Measurements from ENCODE around the gene GKN2. TPM values are rescaled to one million over a fixed set of nuclear protein-coding genes. Genes with fewer than 3 reads are reported as not detected.

Gene GKN2
- total RNA-seq, 1 experiment from 2014 or later = not detected

GRCh38 chr2:68918497-68918896 is 34.2 kb downstream of the GKN2 start:
- H3K36me3 ChIP-seq (ENCODE audit: control insufficient read depth in 1 of 2, insufficient read depth in 2 of 2, low read length in 2 of 2) = no peaks in the 10 kb centered on the region
- no peak for TF ChIP-seq EGR1 (IDR thresholded peaks at IDR 0.05; ENCODE audit: low read depth)
- TF ChIP-seq, protein P1, sequence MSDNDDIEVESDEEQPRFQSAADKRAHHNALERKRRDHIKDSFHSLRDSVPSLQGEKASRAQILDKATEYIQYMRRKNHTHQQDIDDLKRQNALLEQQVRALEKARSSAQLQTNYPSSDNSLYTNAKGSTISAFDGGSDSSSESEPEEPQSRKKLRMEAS (IDR thresholded peaks at IDR 0.05) = no peak
- TF ChIP-seq ZNF274 (IDR thresholded peaks at IDR 0.05; ENCODE audit: low read depth, low read length) = no peak
- TF ChIP-seq JUND (IDR thresholded peaks at IDR 0.05) = no peak
- TF ChIP-seq EZH2phosphoT487 (IDR thresholded peaks at IDR 0.05; ENCODE audit: borderline replicate concordance) = no peak
- no peak for TF ChIP-seq ZBTB33 (IDR thresholded peaks at IDR 0.05; ENCODE audit: extremely low read depth, insufficient replicate concordance, low read length)
- TF ChIP-seq POLR2AphosphoS5 (IDR thresholded peaks at IDR 0.05; ENCODE audit: low read depth, low read length) = no peak
- TF ChIP-seq YY1 (IDR thresholded peaks at IDR 0.05; ENCODE audit: extremely low read depth, insufficient replicate concordance, low read depth, low read length) = no peak
- TF ChIP-seq SIN3A (IDR thresholded peaks at IDR 0.05; ENCODE audit: low read depth) = no peak
- TF ChIP-seq POLR2A (IDR thresholded peaks at IDR 0.05; ENCODE audit: borderline replicate concordance, extremely low read depth, insufficient read depth, insufficient read length) = no peak
- TF ChIP-seq SRF (IDR thresholded peaks at IDR 0.05; ENCODE audit: low read depth) = no peak
- no peaks in the 10 kb centered on the region for H4K20me1 ChIP-seq (ENCODE audit: insufficient read depth)
- H3K4me1 ChIP-seq (ENCODE audit: control insufficient read depth in 1 of 2, insufficient read depth in 2 of 2, low read length in 2 of 2) = no peaks in the 10 kb centered on the region
- H3K4me2 ChIP-seq (ENCODE audit: low read length) = no peak overlapping the region
- no peak overlapping the region for H3K9ac ChIP-seq (ENCODE audit: low read length)
- CTCF ChIA-PET = no interaction called here
- H3K79me2 ChIP-seq (ENCODE audit: insufficient read depth, low read length) = no peaks in the 10 kb centered on the region
- DNase-seq (ENCODE audit: low read depth, low spot score) (no peak), ATAC-seq (no peak)
- intact Hi-C loops (cut with micrococcal nuclease) = no loop called here
- H2AFZ ChIP-seq (ENCODE audit: low read depth, low read length, poor library complexity, severe bottlenecking) = no peak overlapping the region
- no peaks in the 10 kb centered on the region for H3K9me3 ChIP-seq (ENCODE audit: control insufficient read depth in 1 of 2, insufficient read depth in 1 of 2, low read depth in 1 of 2, low read length in 2 of 2)
- no peaks in the 10 kb centered on the region for H3K9me2 ChIP-seq (ENCODE audit: insufficient read depth)
- no TSS peak for BruUV-seq (replicated peaks)
- RAD21 ChIA-PET (ENCODE audit: low non-redundant PET in 1 of 2, low total read pairs in 2 of 2, uncharacterized antibody in 2 of 2, unreplicated experiment in 2 of 2) = no interaction called here
- H3K4me3 ChIP-seq (replicated peaks in 1 of 2; ENCODE audit: low read depth in 1 of 2, low read length in 2 of 2) = no peak overlapping the region
- POLR2A ChIA-PET = no interaction called here
- H3K27me3 ChIP-seq (ENCODE audit: insufficient read depth, low read length) = no peaks in the 10 kb centered on the region
- H3K27ac ChIP-seq (ENCODE audit: low read depth, low read length) = no peak overlapping the region
